Measurements from ENCODE around the gene CDKAL1.

The CDKAL1 gene

DNA sequence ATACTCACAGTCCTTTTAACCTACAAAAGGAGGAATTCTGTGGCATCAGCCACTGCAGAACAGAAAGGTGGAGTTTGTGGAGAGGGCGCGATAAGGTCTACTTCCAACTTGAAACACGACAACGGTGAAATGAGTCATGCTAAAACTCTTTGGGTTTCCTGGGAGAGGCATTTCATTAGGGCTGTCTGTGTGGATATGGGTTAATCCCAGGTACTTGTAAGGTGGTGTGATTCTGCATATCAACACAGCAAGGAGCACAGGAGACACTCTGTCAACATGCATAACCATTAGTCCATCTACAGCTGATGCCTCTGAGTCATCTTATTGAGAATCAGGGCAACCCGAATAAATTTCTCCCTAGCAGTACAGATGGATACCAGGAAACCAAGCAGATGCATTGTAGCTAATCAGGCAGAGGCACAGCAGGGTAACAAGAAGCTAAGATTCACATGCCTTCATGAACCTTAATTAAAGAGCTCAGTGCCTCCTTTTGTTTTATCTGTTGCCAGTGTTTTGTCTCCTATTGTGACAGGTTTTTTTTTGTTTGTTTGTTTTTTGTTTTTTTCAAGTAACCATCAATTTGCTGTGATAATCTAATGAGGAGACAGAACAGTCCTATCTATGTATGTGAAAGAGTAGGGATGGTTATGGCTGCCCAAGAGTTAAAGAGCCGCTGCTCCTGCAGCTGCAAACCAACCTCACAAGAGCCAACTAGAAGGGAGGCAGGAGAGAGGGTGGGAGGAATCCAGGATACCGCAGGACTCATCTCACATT lies 743.5 kb downstream of the CDKAL1 start:
- no peak for DNase-seq

DNA sequence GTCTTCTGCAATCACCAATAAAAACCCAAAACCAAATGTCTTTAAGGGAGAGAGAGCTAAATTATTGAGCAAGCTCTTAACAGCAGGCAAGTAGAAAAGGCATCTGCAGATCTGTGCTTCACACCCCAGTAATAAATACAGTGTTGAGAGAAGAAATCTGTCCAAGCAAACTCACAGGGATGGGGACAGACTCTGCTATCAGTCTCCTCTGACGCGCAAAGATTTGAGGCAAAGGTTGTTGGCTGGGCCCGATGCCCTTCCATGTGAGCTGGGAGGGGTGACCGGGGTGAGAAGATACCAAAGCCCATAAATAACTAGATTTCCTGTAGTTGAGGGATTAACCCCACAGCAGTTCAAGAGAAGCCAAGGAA lies 744.1 kb downstream of the CDKAL1 start:
- DNase-seq: no peak

DNA sequence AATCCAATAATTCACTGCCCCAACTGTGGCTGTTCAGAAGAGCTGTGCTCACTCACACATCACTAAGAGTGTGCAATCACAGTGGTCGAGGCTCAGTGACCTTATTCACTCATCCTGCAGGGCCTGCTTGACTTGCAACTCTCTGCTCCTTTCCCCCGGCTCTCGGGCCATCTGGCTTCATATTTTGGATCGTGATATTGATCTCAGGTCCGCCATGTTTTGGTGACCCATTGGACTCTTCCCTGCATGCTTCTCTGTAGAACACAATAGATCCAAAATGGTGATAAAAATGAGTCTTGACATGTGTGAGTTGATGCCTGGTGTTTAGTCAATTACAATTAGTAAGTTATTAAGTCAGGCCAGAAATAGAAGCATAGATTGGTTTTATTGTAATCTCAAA lies 745.4 kb downstream of the CDKAL1 start:
- DNase-seq: no peak

DNA sequence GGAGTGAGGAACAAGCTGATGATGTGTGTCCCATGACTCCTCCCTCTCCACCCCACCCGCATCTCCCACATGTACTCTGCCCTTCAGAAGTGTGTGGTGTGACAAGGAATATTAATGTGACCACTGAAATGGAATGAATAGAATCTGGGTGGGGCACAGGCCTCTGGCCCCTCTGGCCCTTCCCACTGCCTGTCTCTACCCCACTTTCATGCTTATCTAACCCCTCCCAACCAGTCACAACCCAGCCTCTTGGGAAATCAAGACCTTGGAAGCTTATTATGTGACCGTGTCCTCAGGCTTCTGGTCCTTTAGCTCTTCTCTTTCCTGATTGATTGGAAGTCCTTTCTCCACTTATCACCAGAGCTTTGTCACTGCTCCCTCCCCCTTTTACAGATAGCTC lies 747.1 kb downstream of the CDKAL1 start:
- no peak for DNase-seq

Measured in fibroblast of skin of right quadriceps (primary cell).